B cell (primary cell): ENCODE data around the gene RPS6KL1. TPM values are rescaled to one million over a fixed set of nuclear protein-coding genes. Genes with fewer than 3 reads are reported as not detected.

ENCODE experiments used
- ATAC-seq: fragments of 200-7000 bp; cut with Tn5 transposase; one replicate; pipeline ENCODE4 v1.10.0; 2021; ENCODE audit warnings: low read depth, mild to moderate bottlenecking, moderate number of reproducible peaks, moderate library complexity
- CTCF ChIA-PET: fragments of 350-600 bp; sonication (Branson Sonifier 250); formaldehyde crosslinking; loops from one replicate; lab custom pipeline; 2021; ENCODE audit warnings: antibody characterized with exemption, inconsistent platforms; lab: Charles Lee
- POLR2A ChIA-PET: fragments of 350-600 bp; sonication (Branson Sonifier 250); formaldehyde crosslinking; loops from one replicate; lab custom pipeline; 2021; ENCODE audit warnings: antibody characterized with exemption; lab: Charles Lee
- DNase-seq: peaks from one replicate; pipeline ENCODE4 v3.0.0; 2013
- H2AFZ ChIP-seq: 2 replicates; pipeline ENCODE4 v1.6.1; 2012; ENCODE audit warnings: mild to moderate bottlenecking, low read depth, low read length; ENCODE audit not compliant: insufficient read depth, poor library complexity, severe bottlenecking
- H3K27ac ChIP-seq, 2 donors: 1 replicate in 1 of 2; 2 replicates in 1 of 2; pipeline ENCODE4 v1.5.1; 2012 to 2013; ENCODE audit warnings: low read length in 2 of 2, mild to moderate bottlenecking in 2 of 2, moderate library complexity in 1 of 2
- H3K27me3 ChIP-seq, 4 experiments: fragments of 200-600 bp in 1 of 4; sonication (generic) in 1 of 4; replicated peaks in 1 of 4; 1 replicate in 2 of 4; 2 replicates in 2 of 4; pipeline versions ENCODE4 v1.6.1 to v1.7.0; 2013 to 2016; ENCODE audit warnings: low read length in 3 of 4, mild to moderate bottlenecking in 2 of 4, mixed read lengths in 1 of 4, moderate library complexity in 1 of 4; ENCODE audit not compliant: insufficient read depth in 4 of 4, control insufficient read depth in 3 of 4; ENCODE audit errors: control extremely low read depth in 1 of 4
- H3K36me3 ChIP-seq, 2 experiments: replicated peaks in 1 of 2; 1 replicate in 1 of 2; 2 replicates in 1 of 2; pipeline versions ENCODE4 v1.6.1 to v1.7.1; 2013; ENCODE audit warnings: low read length in 1 of 2; ENCODE audit not compliant: insufficient read depth in 2 of 2, control insufficient read depth in 1 of 2; ENCODE audit errors: control extremely low read depth in 1 of 2, extremely low read depth in 1 of 2
- H3K4me1 ChIP-seq, 2 donors: fragments of 200-600 bp in 1 of 2; sonication (generic) in 1 of 2; 1 replicate in 1 of 2; 2 replicates in 1 of 2; pipeline versions ENCODE4 v1.5.1 to v1.6.1; 2013 to 2017; ENCODE audit warnings: low read length in 2 of 2; ENCODE audit not compliant: control insufficient read depth in 2 of 2, insufficient read depth in 2 of 2
- H3K4me2 ChIP-seq: replicated peaks from 2 replicates; pipeline ENCODE3; 2012; ENCODE audit warnings: mild to moderate bottlenecking, low read depth, low read length; ENCODE audit not compliant: poor library complexity, severe bottlenecking
- H3K4me3 ChIP-seq, 5 experiments: fragments of 200-600 bp in 1 of 5; sonication (generic) in 1 of 5; 1 replicate in 3 of 5; 2 replicates in 2 of 5; pipeline versions ENCODE4 v1.5.1 to v1.7.0; 2011 to 2016; ENCODE audit warnings: low read length in 4 of 5, mild to moderate bottlenecking in 4 of 5, low read depth in 2 of 5, control low read depth in 1 of 5, moderate library complexity in 1 of 5; ENCODE audit not compliant: insufficient read depth in 1 of 5; ENCODE audit errors: control extremely low read depth in 1 of 5, extremely low read depth in 1 of 5
- H3K79me2 ChIP-seq: fragments of 200-600 bp; sonication (generic); one replicate; pipeline ENCODE4 v1.6.0; 2016; ENCODE audit warnings: low read length; ENCODE audit not compliant: control insufficient read depth, insufficient read depth
- H3K9ac ChIP-seq: fragments of 200-600 bp; sonication (generic); 2 replicates; pipeline ENCODE4 v1.6.1; 2017; ENCODE audit warnings: mild to moderate bottlenecking, low read length, moderate library complexity
- H3K9me3 ChIP-seq, 3 donors: one replicate each; pipeline versions ENCODE4 v1.6.1 to v1.7.1; 2013; ENCODE audit warnings: low read length in 2 of 3; ENCODE audit not compliant: control insufficient read depth in 2 of 3, insufficient read depth in 1 of 3; ENCODE audit errors: control extremely low read depth in 1 of 3
- H4K20me1 ChIP-seq: 2 replicates; pipeline ENCODE4 v1.6.0; 2012; ENCODE audit warnings: mild to moderate bottlenecking, low read length; ENCODE audit not compliant: insufficient read depth, control insufficient read depth, poor library complexity, severe bottlenecking
- H3K27ac Mint-ChIP-seq: one replicate; pipeline ENCODE4 v1.8.0; 2021; ENCODE audit warnings: mixed read lengths
- H3K27me3 Mint-ChIP-seq: one replicate; pipeline ENCODE4 v1.8.0; 2021; ENCODE audit warnings: mixed read lengths
- H3K4me1 Mint-ChIP-seq: one replicate; pipeline ENCODE4 v1.8.0; 2021; ENCODE audit warnings: mixed read lengths
- H3K4me3 Mint-ChIP-seq: one replicate; pipeline ENCODE4 v1.8.0; 2021; ENCODE audit warnings: mixed read lengths
- H3K9me3 Mint-ChIP-seq: one replicate; pipeline ENCODE4 v1.8.0; 2022; ENCODE audit warnings: mixed read lengths; ENCODE audit not compliant: insufficient read depth
- CTCF ChIP-seq: fragments of 200-600 bp; IDR thresholded peaks from one replicate; pipeline ENCODE4 v1.8.0; 2022; ENCODE audit warnings: antibody characterized with exemption, mild to moderate bottlenecking
- EZH2 ChIP-seq: IDR thresholded peaks from 2 replicates; pipeline ENCODE4 v1.6.1; 2012; ENCODE audit warnings: borderline replicate concordance, low read depth, mild to moderate bottlenecking, moderate library complexity, low read length; ENCODE audit not compliant: insufficient read depth, poor library complexity, severe bottlenecking
- WGBS: methylation state at CpG from one replicate; pipeline ENCODE4 v1.1.5; 2013; ENCODE audit warnings: missing lambda C conversion rate; ENCODE audit not compliant: insufficient coverage; 5-methylcytosine and 5-hydroxymethylcytosine counted together
- intact Hi-C: fragments of 100-400 bp; cut with micrococcal nuclease; formaldehyde crosslinking; loops from one replicate; pipeline ENCODE4 v1.10.0; 2022
- polyA plus RNA-seq: library from polyadenylated mRNA; depleted of rRNA; stranded (reverse); fragments of >200 nt; gene quantifications from 2 replicates; pipeline ENCODE4 v1.2.3, GENCODE V29; 2012
- total RNA-seq, 2 donors: library from RNA; stranded (reverse); fragments of 120-200 nt in 1 of 2; gene quantifications; 1 replicate in 1 of 2; 2 replicates in 1 of 2; pipeline versions ENCODE4 v1.2.3 to v1.2.4, GENCODE V29; 2013 to 2022

Gene RPS6KL1
- total and polyA plus RNA-seq, 2 donors (not counting 1 experiment from before 2014, with no cell fraction given), result 3.4 to 4.4 TPM

- no peaks in the 10 kb centered on the region for H3K27me3 Mint-ChIP-seq
- no peak overlapping the region for H3K4me2 ChIP-seq
- no peaks in the 10 kb centered on the region for H3K79me2 ChIP-seq
- peaks cover 0 to 6% of the 10 kb centered on the region in 2 donors for H3K4me1 ChIP-seq
- H3K27me3 ChIP-seq, result no peaks in the 10 kb centered on the region
- H3K4me1 Mint-ChIP-seq, result peaks cover 4% of the 10 kb centered on the region
- H3K9me3 Mint-ChIP-seq, result no peaks in the 10 kb centered on the region
- ATAC-seq, result no peak
- H3K36me3 ChIP-seq, result no peaks in the 10 kb centered on the region
- CTCF ChIA-PET, result interaction anchor here (0.7 to 41.3 kb wide), 3 partner anchors 32 to 220 kb away, joined by 3 to 926 read pairs (median 4); no protein-coding TSS in a partner anchor
- no peaks in the 10 kb centered on the region for H4K20me1 ChIP-seq
- no peaks in the 10 kb centered on the region for H3K9me3 ChIP-seq
- 100% methylated on average over 1 of the region's 8 CpGs for WGBS
- no peak overlapping the region for H3K9ac ChIP-seq
- POLR2A ChIA-PET, result no interaction called here
- no peak overlapping the region for H3K27ac ChIP-seq
- H2AFZ ChIP-seq, result no peak overlapping the region
- no peak overlapping the region for H3K4me3 ChIP-seq
- intact Hi-C loops, result no loop called here
- DNase-seq, result no peak
- TF ChIP-seq CTCF (no peak), EZH2 (no peak)
- no peak overlapping the region for H3K27ac Mint-ChIP-seq
- no peak overlapping the region for H3K4me3 Mint-ChIP-seq
Observed at GRCh38 chr14:74868739-74869138, 54.3 kb downstream of the RPS6KL1 start.

- Histone ChIP-seq H4K20me1 (no peaks in the 10 kb centered on the region), H3K36me3 (no peaks in the 10 kb centered on the region), H3K4me1 (peaks cover 0 to 11% of the 10 kb centered on the region in 2 donors), H3K27me3 (no peaks in the 10 kb centered on the region), H2AFZ (peak overlapping the region; percentile 41), H3K27ac (no peak overlapping the region), H3K9ac (no peak overlapping the region), H3K79me2 (no peaks in the 10 kb centered on the region), H3K9me3 (no peaks in the 10 kb centered on the region), H3K4me2 (no peak overlapping the region), H3K4me3 (no peak overlapping the region)
- POLR2A ChIA-PET, result no interaction called here
- Mint-ChIP-seq H3K4me3 (no peak overlapping the region), H3K9me3 (no peaks in the 10 kb centered on the region), H3K27me3 (no peaks in the 10 kb centered on the region), H3K27ac (no peak overlapping the region), H3K4me1 (peaks cover 4% of the 10 kb centered on the region)
- CTCF ChIA-PET, result interaction anchor here (41.3 kb wide), 1 partner anchor 33 kb away, joined by 926 read pairs; no protein-coding TSS in a partner anchor
- intact Hi-C loops, result no loop called here
- 34% methylated on average over 5 of the region's 5 CpGs for WGBS
- ATAC-seq, result no peak
- no peak for DNase-seq
- TF ChIP-seq CTCF (no peak), EZH2 (no peak)
Observed at GRCh38 chr14:74867673-74868072, 55.4 kb downstream of the RPS6KL1 start.
